ENCODE data around the gene BCL7A.

Gene BCL7A

GRCh38 chr12:122093098-122093883, 71.6 kb downstream of the BCL7A start:
- Histone ChIP-seq H3K4me2 (ENCODE audit: low read depth, low read length, poor library complexity, severe bottlenecking) (no peak overlapping the region), H4K20me1 (ENCODE audit: low read depth, low read length) (no peaks in the 10 kb centered on the region), H3K27me3 (ENCODE audit: low read length) (no peaks in the 10 kb centered on the region), H3K27ac (ENCODE audit: low read depth, low read length) (no peak overlapping the region), H2AFZ (ENCODE audit: low read depth, low read length, severe bottlenecking) (no peak overlapping the region), H3F3A (ENCODE audit: insufficient read depth) (peaks cover 5% of the 10 kb centered on the region), H3K79me2 (ENCODE audit: insufficient read depth, low read length) (peaks cover 84% of the 10 kb centered on the region), H3K4me3 (ENCODE audit: insufficient read depth, low read length, poor library complexity, severe bottlenecking) (no peak overlapping the region), H3K9me2 (replicated peaks; ENCODE audit: insufficient read depth, low read length) (no peaks in the 10 kb centered on the region), H3K36me3 (ENCODE audit: low read length) (no peaks in the 10 kb centered on the region), H3K9me3 (ENCODE audit: insufficient read depth, low read length) (no peaks in the 10 kb centered on the region), H3K9ac (ENCODE audit: low read length) (no peak overlapping the region)
- TF ChIP-seq EZH2phosphoT487 (conservative IDR thresholded peaks at IDR 0.05; ENCODE audit: low read length): no peak
- TF ChIP-seq CTCF (IDR thresholded peaks at IDR 0.05; ENCODE audit: insufficient read depth, low read length, poor library complexity, severe bottlenecking): no peak

- Histone ChIP-seq H3K36me3 (ENCODE audit: low read length) (no peaks in the 10 kb centered on the region), H3K9ac (ENCODE audit: low read length) (no peak overlapping the region), H3K9me2 (replicated peaks; ENCODE audit: insufficient read depth, low read length) (no peaks in the 10 kb centered on the region), H4K20me1 (ENCODE audit: low read depth, low read length) (no peaks in the 10 kb centered on the region), H3K27ac (ENCODE audit: low read depth, low read length) (no peak overlapping the region), H3K4me3 (ENCODE audit: insufficient read depth, low read length, poor library complexity, severe bottlenecking) (no peak overlapping the region), H3K4me2 (ENCODE audit: low read depth, low read length, poor library complexity, severe bottlenecking) (no peak overlapping the region), H2AFZ (ENCODE audit: low read depth, low read length, severe bottlenecking) (no peak overlapping the region), H3F3A (ENCODE audit: insufficient read depth) (peaks cover 5% of the 10 kb centered on the region), H3K27me3 (ENCODE audit: low read length) (no peaks in the 10 kb centered on the region), H3K9me3 (ENCODE audit: insufficient read depth, low read length) (no peaks in the 10 kb centered on the region), H3K79me2 (ENCODE audit: insufficient read depth, low read length) (peaks cover 78% of the 10 kb centered on the region)
- TF ChIP-seq CTCF (IDR thresholded peaks at IDR 0.05; ENCODE audit: insufficient read depth, low read length, poor library complexity, severe bottlenecking) (no peak), EZH2phosphoT487 (conservative IDR thresholded peaks at IDR 0.05; ENCODE audit: low read length) (no peak)
These were observed 72.6 kb downstream of the BCL7A start for GRCh38 chr12:122094137-122094734.

- TF ChIP-seq EZH2phosphoT487 (conservative IDR thresholded peaks at IDR 0.05; ENCODE audit: low read length) (no peak), CTCF (IDR thresholded peaks at IDR 0.05; ENCODE audit: insufficient read depth, low read length, poor library complexity, severe bottlenecking) (no peak)
- Histone ChIP-seq H3K27me3 (ENCODE audit: low read length) (no peaks in the 10 kb centered on the region), H3K9ac (ENCODE audit: low read length) (no peak overlapping the region), H3K4me3 (ENCODE audit: insufficient read depth, low read length, poor library complexity, severe bottlenecking) (no peak overlapping the region), H3K9me2 (replicated peaks; ENCODE audit: insufficient read depth, low read length) (no peaks in the 10 kb centered on the region), H3K27ac (ENCODE audit: low read depth, low read length) (no peak overlapping the region), H4K20me1 (ENCODE audit: low read depth, low read length) (no peaks in the 10 kb centered on the region), H3K79me2 (ENCODE audit: insufficient read depth, low read length) (peaks cover 78% of the 10 kb centered on the region), H3F3A (ENCODE audit: insufficient read depth) (peaks cover 5% of the 10 kb centered on the region), H3K4me2 (ENCODE audit: low read depth, low read length, poor library complexity, severe bottlenecking) (no peak overlapping the region), H3K36me3 (ENCODE audit: low read length) (no peaks in the 10 kb centered on the region), H3K9me3 (ENCODE audit: insufficient read depth, low read length) (no peaks in the 10 kb centered on the region), H2AFZ (ENCODE audit: low read depth, low read length, severe bottlenecking) (no peak overlapping the region)
These were observed 73.3 kb downstream of the BCL7A start for GRCh38 chr12:122094735-122095631.

All from SU-DHL-6 (cell line).